Kidney (tissue), 14 donors: ENCODE measurements around the gene ADAT2. TPM values are rescaled to one million over a fixed set of nuclear protein-coding genes. Genes with fewer than 3 reads are reported as not detected.

Experiments
- DNase-seq, 5 donors: peaks; one replicate each; pipeline ENCODE4 v3.0.0-alpha.2; 2013 to 2020
- FAIRE-seq: peaks from 2 replicates; lab custom pipeline; 2012; peaks lifted over from hg19 to GRCh38; lab: Jason Lieb, UNC
- H3K27ac ChIP-seq, 2 donors: one replicate each; pipeline ENCODE4 v1.7.0; 2013; ENCODE audit warnings: low read depth in 2 of 2, low read length in 2 of 2, inconsistent platforms in 1 of 2
- H3K27me3 ChIP-seq: one replicate; pipeline ENCODE4 v1.7.1; 2013; ENCODE audit warnings: low read length, inconsistent platforms; ENCODE audit not compliant: control insufficient read depth, insufficient read depth
- H3K36me3 ChIP-seq, 3 donors: one replicate each; pipeline versions ENCODE4 v1.7.0 to v1.7.1; 2013; ENCODE audit warnings: low read length in 3 of 3, control low read depth in 1 of 3, inconsistent platforms in 1 of 3; ENCODE audit not compliant: insufficient read depth in 3 of 3, control insufficient read depth in 2 of 3
- H3K4me1 ChIP-seq, 3 donors: one replicate each; pipeline versions ENCODE4 v1.7.0 to v1.7.1; 2013; ENCODE audit warnings: low read length in 3 of 3, inconsistent platforms in 1 of 3, low read depth in 1 of 3; ENCODE audit not compliant: control insufficient read depth in 2 of 3, insufficient read depth in 2 of 3
- H3K4me3 ChIP-seq, 3 donors: one replicate each; pipeline versions ENCODE4 v1.7.0 to v1.8.1; 2013; ENCODE audit warnings: low read length in 3 of 3, control low read depth in 1 of 3, inconsistent platforms in 1 of 3
- H3K9ac ChIP-seq, 3 donors: one replicate each; pipeline versions ENCODE4 v1.7.0 to v1.7.1; 2013; ENCODE audit warnings: low read length in 3 of 3, control low read depth in 1 of 3, inconsistent platforms in 1 of 3
- H3K9me3 ChIP-seq, 3 donors: one replicate each; pipeline versions ENCODE4 v1.7.0 to v1.7.1; 2013; ENCODE audit warnings: low read length in 3 of 3, control low read depth in 1 of 3, inconsistent platforms in 1 of 3; ENCODE audit not compliant: control insufficient read depth in 2 of 3, insufficient read depth in 1 of 3
- intact Hi-C: fragments of 100-400 bp; cut with DNase I; formaldehyde crosslinking; loops from one replicate; pipeline ENCODE4 v1.11.1; 2022
- polyA plus RNA-seq: library from polyadenylated mRNA; stranded (reverse); fragments of 350-450 nt; fragmentation: Illumina TruSeq; extraction: RNeasy Lipid Tissue Mini Kit (QIAGEN cat#74804); gene quantifications from one replicate; pipeline ENCODE4 v1.2.3, GENCODE V29; 2014; ENCODE audit warnings: low read depth, low replicate concordance; ENCODE audit not compliant: insufficient read depth
- total RNA-seq: library from RNA; stranded (reverse); fragmentation: NEBNext Ultra II Directional; extraction: Animal tissue kit (Norgen Biotek cat#: 25700); gene quantifications from one replicate; pipeline ENCODE4 v1.2.1, GENCODE V29; 2021
- TF ChIP-seq, protein P1 (sequence below): IDR thresholded peaks from 3 replicates; pipeline ENCODE4 v1.5.1; 2012; ENCODE audit warnings: mild to moderate bottlenecking, moderate library complexity, borderline replicate concordance; ENCODE audit not compliant: insufficient read depth; ENCODE audit errors: extremely low read depth
- donor health status: control.
- donor health status: control.
- donor health status: control.
- donor health status: control.
- donor health status: control.
- donor health status: DM: yes; HTN: yes; CAD: no.
- donor health status: Normal renal cell carcinoma (clear cell type).

Gene ADAT2
- total and polyA plus RNA-seq, 2 donors from 2014 or later: 4.6 to 6.9 TPM

DNA sequence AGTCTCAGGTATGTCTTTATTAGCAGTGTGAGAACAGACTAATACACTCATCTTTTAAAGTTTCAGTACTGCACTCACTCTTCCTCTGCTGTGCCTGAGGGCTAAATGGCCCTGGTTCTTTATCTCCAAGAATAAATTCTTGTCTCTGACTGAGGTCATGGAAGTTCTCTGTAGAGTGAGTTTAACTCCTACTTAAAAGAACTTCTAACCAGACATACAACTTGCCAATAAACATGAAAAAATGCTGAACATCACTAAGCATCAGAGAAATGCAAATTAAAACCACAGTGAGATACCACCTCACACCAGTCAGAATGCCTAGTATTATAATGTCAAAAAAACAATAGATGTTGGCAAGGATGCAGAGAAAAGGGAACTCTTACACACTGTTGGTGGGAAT, 73.6 kb downstream of the ADAT2 start:
- Histone ChIP-seq H3K4me1 (no peaks in the 10 kb centered on the region), H3K9ac (no peak overlapping the region), H3K36me3 (no peaks in the 10 kb centered on the region), H3K4me3 (no peak overlapping the region), H3K9me3 (no peaks in the 10 kb centered on the region), H3K27me3 (no peaks in the 10 kb centered on the region), H3K27ac (no peak overlapping the region)
- DNase-seq (no peak), FAIRE-seq (no peak)
- intact Hi-C loops: no loop called here
- TF ChIP-seq, protein P1, sequence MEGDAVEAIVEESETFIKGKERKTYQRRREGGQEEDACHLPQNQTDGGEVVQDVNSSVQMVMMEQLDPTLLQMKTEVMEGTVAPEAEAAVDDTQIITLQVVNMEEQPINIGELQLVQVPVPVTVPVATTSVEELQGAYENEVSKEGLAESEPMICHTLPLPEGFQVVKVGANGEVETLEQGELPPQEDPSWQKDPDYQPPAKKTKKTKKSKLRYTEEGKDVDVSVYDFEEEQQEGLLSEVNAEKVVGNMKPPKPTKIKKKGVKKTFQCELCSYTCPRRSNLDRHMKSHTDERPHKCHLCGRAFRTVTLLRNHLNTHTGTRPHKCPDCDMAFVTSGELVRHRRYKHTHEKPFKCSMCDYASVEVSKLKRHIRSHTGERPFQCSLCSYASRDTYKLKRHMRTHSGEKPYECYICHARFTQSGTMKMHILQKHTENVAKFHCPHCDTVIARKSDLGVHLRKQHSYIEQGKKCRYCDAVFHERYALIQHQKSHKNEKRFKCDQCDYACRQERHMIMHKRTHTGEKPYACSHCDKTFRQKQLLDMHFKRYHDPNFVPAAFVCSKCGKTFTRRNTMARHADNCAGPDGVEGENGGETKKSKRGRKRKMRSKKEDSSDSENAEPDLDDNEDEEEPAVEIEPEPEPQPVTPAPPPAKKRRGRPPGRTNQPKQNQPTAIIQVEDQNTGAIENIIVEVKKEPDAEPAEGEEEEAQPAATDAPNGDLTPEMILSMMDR: no peak

DNA sequence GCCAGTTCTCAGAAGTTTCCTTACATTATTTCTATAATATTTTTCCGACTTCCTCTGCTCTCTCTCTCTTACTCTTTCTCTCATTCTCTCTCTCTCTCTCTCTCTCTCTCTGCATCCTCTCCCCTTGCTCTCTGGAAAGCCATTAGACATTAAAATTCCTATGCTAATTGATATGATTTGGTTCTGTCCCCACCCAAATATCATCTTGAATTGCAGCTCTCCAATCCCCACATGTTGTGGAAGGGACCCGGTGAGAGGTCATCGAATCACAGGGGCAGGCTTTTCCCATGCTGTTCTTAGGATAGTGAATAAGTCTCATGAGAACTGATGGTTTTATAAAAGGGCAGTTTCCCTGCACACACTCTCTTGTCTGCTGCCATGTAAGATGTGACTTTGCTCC, 74.1 kb downstream of the ADAT2 start:
- H3K9me3 ChIP-seq: no peaks in the 10 kb centered on the region
- DNase-seq: no peak
- no peaks in the 10 kb centered on the region for H3K27me3 ChIP-seq
- no peak for FAIRE-seq
- no peaks in the 10 kb centered on the region for H3K36me3 ChIP-seq
- H3K9ac ChIP-seq: no peak overlapping the region
- intact Hi-C loops: no loop called here
- no peak overlapping the region for H3K27ac ChIP-seq
- TF ChIP-seq, protein P1: no peak
- H3K4me1 ChIP-seq: no peaks in the 10 kb centered on the region
- H3K4me3 ChIP-seq: no peak overlapping the region

GRCh38 chr6:143375022-143375585, 75.4 kb downstream of the ADAT2 start:
- TF ChIP-seq, protein P1: no peak
- no peak overlapping the region for H3K27ac ChIP-seq
- no peaks in the 10 kb centered on the region for H3K4me1 ChIP-seq
- H3K36me3 ChIP-seq: no peaks in the 10 kb centered on the region
- H3K27me3 ChIP-seq: no peaks in the 10 kb centered on the region
- H3K9me3 ChIP-seq: no peaks in the 10 kb centered on the region
- H3K4me3 ChIP-seq: no peak overlapping the region
- FAIRE-seq (no peak), DNase-seq (no peak)
- no peak overlapping the region for H3K9ac ChIP-seq
- intact Hi-C loops: no loop called here

DNA sequence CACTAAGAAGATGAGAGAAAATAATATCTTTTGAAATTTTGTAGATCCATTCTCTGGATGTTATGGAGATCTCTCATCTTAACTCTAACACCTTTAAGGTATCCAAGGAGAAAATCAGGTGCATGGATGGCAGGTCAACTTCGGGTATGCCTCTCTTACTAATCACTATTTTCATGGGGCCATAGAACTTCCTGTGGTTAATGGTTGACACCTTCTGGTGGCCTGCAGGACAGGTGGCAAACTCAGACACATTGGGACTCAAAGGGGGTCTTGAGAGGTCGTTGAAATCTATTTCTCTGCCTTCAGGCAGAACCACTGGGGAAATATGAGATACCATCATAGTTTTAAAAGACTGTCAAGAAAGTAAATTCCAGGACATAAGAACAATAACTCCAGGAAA, 76.5 kb downstream of the ADAT2 start:
- Histone ChIP-seq H3K36me3 (no peaks in the 10 kb centered on the region), H3K9ac (no peak overlapping the region), H3K9me3 (no peaks in the 10 kb centered on the region), H3K27me3 (no peaks in the 10 kb centered on the region), H3K4me1 (no peaks in the 10 kb centered on the region), H3K27ac (no peak overlapping the region), H3K4me3 (no peak overlapping the region)
- intact Hi-C loops: no loop called here
- FAIRE-seq: no peak
- TF ChIP-seq, protein P1: no peak
- no peak for DNase-seq
